Mesodermal cell (in vitro differentiated cells): ENCODE data around the gene POLR3K. TPM values are rescaled to one million over a fixed set of nuclear protein-coding genes. Genes with fewer than 3 reads are reported as not detected.
A peak's percentile ranks its signal among the peaks of the same experiment; 100 is the strongest.

Source experiments
- H3K27ac ChIP-seq: 2 replicates; pipeline ENCODE4 v1.7.0; 2013; ENCODE audit warnings: mild to moderate bottlenecking, low read depth, low read length, moderate library complexity; ENCODE audit not compliant: severe bottlenecking
- H3K36me3 ChIP-seq: 2 replicates; pipeline ENCODE4 v1.7.1; 2013; ENCODE audit warnings: mild to moderate bottlenecking, low read length, moderate library complexity; ENCODE audit not compliant: control insufficient read depth, insufficient read depth
- H3K4me1 ChIP-seq: one replicate; pipeline ENCODE4 v1.7.1; 2013; ENCODE audit warnings: mild to moderate bottlenecking, low read length; ENCODE audit not compliant: insufficient read depth, control insufficient read depth, poor library complexity, severe bottlenecking
- H3K4me3 ChIP-seq: 2 replicates; pipeline ENCODE4 v1.7.0; 2013; ENCODE audit warnings: low read length, control low read depth, mild to moderate bottlenecking; ENCODE audit not compliant: insufficient read depth, poor library complexity, severe bottlenecking; ENCODE audit errors: extremely low read depth
- H3K9me3 ChIP-seq: 2 replicates; pipeline ENCODE4 v1.7.1; 2013; ENCODE audit warnings: mild to moderate bottlenecking, low read length, moderate library complexity; ENCODE audit not compliant: control insufficient read depth
- WGBS, 2 experiments: methylation state at CpG; one replicate each; pipeline ENCODE4 v1.1.5; 2013; ENCODE audit warnings: missing lambda C conversion rate in 2 of 2; ENCODE audit not compliant: insufficient coverage in 2 of 2; 5-methylcytosine and 5-hydroxymethylcytosine counted together
- polyA plus RNA-seq, 2 experiments: library from polyadenylated mRNA; stranded (reverse); fragments of 50-300 nt; gene quantifications; one replicate each; pipeline ENCODE4 v1.2.3, GENCODE V29; 2013

Gene POLR3K
- polyA plus RNA-seq (2013, experiment 1 of 2) = 15.5 TPM
- polyA plus RNA-seq (2013, experiment 2 of 2) = 13.2 TPM

DNA sequence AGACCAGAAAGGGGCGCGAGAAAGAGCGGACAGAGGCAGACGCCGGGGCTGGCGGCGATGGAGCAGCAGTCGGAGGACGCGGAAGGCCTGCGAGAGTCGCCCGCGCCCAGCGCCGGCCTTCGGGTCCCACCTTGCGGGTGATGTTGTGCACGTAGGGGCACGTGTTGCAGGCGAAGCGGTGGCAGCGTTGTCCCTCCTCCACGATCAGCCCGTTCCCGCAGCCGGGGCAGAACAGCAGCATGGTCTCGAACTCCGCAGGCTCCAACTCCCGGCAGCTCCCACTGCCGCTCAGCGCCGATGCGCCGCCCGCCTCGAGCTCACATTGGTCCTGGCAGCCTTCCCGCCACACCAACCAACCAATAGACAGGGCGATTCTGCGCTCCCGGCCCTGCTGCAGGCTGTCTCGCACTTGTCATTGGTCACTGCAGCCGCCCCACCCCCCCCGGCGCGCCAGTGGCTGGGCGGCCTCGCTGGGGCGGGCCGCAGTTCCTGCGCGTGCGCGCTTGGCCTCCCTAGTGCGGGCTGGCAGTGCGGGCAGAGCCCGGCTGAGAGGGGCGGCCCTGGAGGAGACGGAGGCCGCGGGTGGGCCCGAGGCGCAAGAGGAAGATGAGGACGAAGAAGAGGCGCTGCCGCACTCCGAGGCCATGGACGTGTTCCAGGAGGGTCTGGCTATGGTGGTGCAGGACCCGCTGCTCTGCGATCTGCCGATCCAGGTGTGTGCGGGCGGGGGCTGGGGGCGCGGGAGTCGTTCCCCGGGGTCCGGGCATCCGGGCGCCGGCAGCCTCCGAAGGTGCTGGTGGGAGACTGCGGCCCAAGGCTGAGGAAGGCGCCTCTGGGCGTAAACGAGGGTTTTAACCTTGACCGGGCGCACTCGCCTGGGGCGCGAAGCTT lies at the start of gene POLR3K, which contains the start of gene SNRNP25:
POLR3K (minus strand) TSS at position 263 of the 891 bp plus-strand sequence; CDS start at position 241, 22 bp downstream.
SNRNP25 (plus strand) TSS at position 483 of the 891 bp plus-strand sequence; CDS start at position 672, 189 bp downstream.
- 10 to 11% methylated on average over 65 to 75 of the region's 91 CpGs for WGBS, 2 experiments

DNA sequence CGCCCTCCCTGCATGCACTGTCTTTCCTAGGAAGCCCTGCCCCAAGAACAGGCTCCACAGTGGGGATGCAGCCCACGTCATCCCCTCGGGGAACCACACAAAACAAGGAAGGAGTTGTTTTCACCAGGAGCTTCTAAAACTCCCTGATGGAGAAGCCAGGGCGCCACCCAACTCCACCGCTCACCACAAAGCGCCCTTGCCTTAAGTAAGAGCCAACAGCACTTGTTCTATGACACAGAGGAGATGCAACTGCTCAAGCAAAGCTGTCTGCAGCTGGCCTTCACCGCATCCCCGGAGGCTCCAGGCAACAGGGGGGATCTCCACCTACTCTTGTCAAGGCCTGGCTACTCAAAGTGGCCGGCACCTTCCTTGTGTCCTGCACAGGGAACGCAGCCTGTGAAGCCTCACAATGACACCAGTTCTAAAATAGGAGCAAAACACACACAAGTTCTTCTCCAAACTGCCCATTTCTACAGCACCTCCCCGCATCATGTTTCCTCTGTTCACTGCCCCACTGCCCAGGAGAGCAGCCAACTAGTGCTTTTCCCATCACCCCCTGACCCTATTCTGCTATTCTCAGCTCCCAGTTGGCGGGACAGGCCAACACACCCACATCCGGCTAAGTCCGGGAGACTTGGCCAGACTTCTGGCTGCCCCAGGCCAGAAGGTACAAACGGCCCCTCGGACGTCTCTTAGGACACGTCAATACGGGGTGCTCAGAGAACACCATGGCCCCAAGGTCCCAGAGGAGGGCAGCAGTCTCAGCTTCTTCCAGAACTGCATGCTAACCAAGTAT lies 48.9 kb upstream of the POLR3K start:
- peaks cover 24% of the 10 kb centered on the region for H3K36me3 ChIP-seq
- WGBS, 2 experiments = 91% methylated on average over 13 to 17 of the region's 19 CpGs
- peaks cover 4% of the 10 kb centered on the region for H3K4me1 ChIP-seq
- no peak overlapping the region for H3K4me3 ChIP-seq
- H3K27ac ChIP-seq = no peak overlapping the region
- H3K9me3 ChIP-seq = no peaks in the 10 kb centered on the region

More for the DNA sequence above, at the start of gene POLR3K, which contains the start of gene SNRNP25:
- H3K27ac ChIP-seq = peak within 1 kb of the TSS; percentile 84
- H3K4me3 ChIP-seq = peak within 1 kb of the TSS; percentile 70
- H3K36me3 ChIP-seq = peaks cover 61% of the 10 kb centered on the region
- no peaks in the 10 kb centered on the region for H3K4me1 ChIP-seq
- no peaks in the 10 kb centered on the region for H3K9me3 ChIP-seq

DNA sequence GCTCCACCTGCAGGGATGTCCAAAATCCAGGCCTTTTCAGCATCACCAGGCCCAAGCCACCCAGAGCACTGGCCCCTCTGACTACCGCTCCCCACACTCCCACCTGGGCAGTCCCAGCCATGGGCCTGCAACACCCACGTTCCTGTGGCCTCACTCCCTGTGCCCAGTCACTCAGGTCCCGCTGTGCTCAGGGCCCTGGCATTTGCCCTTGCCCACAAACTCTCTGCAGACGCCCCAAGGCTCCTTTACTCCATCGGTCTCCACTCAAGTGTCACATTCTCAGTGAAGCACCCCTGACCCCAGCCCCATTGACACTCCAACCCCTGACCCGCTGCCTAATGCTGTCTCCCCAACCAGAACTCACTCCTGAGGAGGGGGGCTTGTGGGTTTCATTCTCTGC lies 48.2 kb upstream of the POLR3K start:
- peaks cover 21% of the 10 kb centered on the region for H3K36me3 ChIP-seq
- no peak overlapping the region for H3K4me3 ChIP-seq
- no peak overlapping the region for H3K27ac ChIP-seq
- 78 to 83% methylated on average over 4 to 5 of the region's 6 CpGs for WGBS, 2 experiments
- H3K4me1 ChIP-seq = peaks cover 4% of the 10 kb centered on the region
- H3K9me3 ChIP-seq = no peaks in the 10 kb centered on the region

DNA sequence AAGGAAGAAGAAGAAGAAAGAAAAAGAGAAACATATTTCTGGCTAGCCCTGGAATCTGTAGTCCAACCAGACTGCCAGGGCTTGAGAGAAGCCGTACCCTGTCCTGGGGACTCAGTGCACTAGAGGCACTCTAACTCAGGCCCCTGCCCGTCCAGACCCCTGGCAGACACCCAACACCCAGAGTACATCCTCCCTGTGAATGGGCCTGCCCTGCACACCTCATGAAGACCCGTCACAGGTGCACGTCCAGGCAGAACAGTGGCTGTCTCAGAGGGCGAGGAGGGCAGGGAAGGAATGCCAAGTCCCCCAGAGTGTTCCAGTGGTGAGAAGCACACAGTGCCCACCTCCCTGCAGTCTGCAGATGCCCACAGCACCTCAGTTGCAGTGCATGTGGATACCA lies 47.6 kb upstream of the POLR3K start:
- WGBS, 2 experiments = 83 to 86% methylated on average over 5 of the region's 5 CpGs
- Histone ChIP-seq H3K36me3 (peaks cover 15% of the 10 kb centered on the region), H3K4me1 (peaks cover 4% of the 10 kb centered on the region), H3K9me3 (no peaks in the 10 kb centered on the region), H3K4me3 (no peak overlapping the region), H3K27ac (no peak overlapping the region)

DNA sequence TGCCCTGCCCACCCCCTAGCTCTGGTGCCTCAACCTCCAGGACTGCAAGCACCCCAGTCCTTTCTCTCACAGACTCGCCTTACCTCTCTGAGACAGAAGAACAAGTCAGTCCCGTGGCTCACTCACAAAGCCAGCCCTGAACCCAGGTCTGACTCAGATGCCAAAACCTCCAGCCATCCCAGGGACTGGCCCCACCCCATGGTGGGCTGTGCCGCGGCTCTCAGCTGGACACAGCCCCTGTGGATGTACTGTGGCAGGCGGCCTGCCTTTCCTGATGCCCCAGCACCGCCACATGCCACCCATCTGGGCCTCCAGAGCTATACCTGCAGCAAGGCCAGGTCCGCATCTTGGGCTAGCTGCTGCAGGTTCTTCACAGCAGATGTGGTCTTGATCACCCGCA lies 44.4 kb upstream of the POLR3K start:
- Histone ChIP-seq H3K4me1 (peaks cover 9% of the 10 kb centered on the region), H3K9me3 (no peaks in the 10 kb centered on the region), H3K4me3 (no peak overlapping the region), H3K36me3 (peaks cover 18% of the 10 kb centered on the region), H3K27ac (peak overlapping the region; percentile 29)
- WGBS, 2 experiments = 92 to 93% methylated on average over 6 of the region's 8 CpGs

DNA sequence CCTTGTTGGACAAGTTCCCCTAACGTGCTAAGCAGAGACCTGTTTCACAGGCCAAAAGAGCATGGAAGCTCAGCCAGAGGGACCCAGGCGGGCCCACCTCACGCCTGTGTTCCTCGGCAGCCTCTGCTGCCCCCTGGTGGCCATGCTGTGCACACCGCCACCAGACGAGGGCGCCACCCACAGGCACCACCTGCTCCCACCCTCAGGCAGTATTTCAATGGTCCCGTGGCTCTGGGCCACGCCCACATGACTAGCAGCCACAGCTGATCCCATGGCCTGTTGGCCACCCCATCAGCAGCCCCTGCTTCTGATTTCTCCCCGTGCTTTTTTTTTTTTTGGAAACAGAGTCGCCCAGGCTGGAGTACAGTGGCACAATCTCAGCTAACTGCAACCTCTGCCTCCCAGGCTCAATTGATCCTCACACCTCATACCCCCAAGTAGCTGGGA lies 43.5 kb upstream of the POLR3K start:
- Histone ChIP-seq H3K9me3 (no peaks in the 10 kb centered on the region), H3K4me1 (peaks cover 9% of the 10 kb centered on the region), H3K27ac (no peak overlapping the region), H3K4me3 (no peak overlapping the region), H3K36me3 (peaks cover 18% of the 10 kb centered on the region)
- 9 to 15% methylated on average over 10 of the region's 11 CpGs for WGBS, 2 experiments

DNA sequence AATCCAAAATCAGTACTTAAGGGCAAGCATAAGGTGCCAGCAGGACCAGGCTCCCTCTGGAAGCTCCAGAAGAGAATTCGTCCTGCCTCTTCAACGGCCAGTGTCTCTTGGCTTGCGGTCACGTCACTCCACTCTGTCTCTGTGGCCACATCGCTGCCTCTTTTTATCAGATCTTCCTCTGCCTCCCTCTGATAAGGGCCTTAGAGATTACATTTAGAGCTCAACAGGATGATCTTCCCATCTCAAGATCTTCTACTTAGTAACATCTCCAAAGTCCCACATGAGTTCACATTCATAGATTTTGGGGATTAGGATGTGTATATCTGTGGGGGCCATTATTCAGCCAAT lies 41.5 kb upstream of the POLR3K start:
- 93 to 100% methylated on average over 4 to 5 of the region's 5 CpGs for WGBS, 2 experiments

DNA sequence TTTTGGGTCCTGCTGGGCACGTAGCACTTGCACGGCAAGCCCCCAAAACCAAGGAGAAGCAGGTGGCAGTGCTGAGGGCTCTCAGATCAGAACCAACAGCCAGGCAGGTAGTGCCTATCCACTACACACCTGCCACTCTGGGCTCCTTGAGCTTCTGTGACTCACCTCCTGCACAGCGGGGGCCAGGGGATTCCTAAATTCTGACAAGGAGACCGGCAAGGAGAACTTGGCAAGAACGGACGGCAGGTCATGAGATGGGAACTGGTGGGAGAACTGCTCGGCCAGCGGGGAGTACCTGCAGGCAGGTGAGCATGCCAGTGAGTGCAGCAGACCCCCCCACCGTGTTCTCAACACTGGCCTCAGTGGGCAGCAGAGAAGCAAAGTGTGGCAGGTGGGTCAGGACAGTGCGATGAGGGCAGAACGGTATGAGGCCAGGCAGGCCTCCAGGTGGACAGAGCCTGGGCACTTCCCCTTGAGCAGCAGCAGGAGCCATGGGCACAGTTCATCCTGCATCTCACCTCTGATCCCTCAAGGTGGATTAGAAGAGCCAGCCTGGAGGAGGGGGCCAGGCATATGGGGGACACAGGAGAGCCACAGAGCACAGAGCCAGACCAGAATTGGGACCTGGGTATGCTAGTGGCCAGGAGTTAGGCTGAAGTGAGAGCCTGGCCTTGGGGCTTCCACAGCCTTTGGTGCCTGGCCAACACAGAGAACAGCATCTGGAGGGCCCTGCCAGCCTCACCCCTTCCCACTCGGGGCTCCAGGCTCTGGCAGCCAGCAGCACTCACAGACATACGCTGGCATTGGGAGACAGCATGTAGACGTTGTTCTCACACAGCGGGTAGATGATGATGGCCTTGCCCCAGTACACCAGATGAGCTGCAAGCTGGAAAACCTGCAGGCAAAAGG lies 39.3 kb upstream of the POLR3K start:
- Histone ChIP-seq H3K27ac (no peak overlapping the region), H3K9me3 (no peaks in the 10 kb centered on the region), H3K36me3 (peaks cover 37% of the 10 kb centered on the region), H3K4me1 (peaks cover 6% of the 10 kb centered on the region), H3K4me3 (no peak overlapping the region)
- WGBS, 2 experiments = 91 to 96% methylated on average over 14 to 15 of the region's 15 CpGs

More for the DNA sequence above, 41.5 kb upstream of the POLR3K start:
- Histone ChIP-seq H3K9me3 (no peaks in the 10 kb centered on the region), H3K4me3 (no peak overlapping the region), H3K36me3 (peaks cover 22% of the 10 kb centered on the region), H3K27ac (no peak overlapping the region), H3K4me1 (peaks cover 9% of the 10 kb centered on the region)

DNA sequence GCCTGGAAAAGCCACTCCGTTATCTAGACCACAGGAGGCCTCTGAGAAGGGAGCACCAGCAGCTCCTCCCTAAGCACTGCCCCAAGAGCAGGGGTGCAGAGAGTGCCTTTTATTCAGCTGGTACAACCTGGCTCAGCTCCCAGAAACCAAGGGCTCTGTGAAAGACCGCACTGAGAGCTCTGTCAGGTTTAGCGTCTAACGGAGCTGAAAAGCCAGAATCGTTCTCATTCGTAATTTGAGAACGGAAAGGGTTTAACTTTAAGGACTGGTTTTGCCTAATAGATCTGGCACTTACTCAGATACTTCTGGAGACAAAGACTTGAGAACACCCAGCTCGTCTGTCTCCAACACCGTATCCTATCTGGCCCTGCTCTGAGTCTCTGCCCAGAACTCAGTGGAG lies 38.1 kb upstream of the POLR3K start:
- Histone ChIP-seq H3K9me3 (no peaks in the 10 kb centered on the region), H3K4me1 (peaks cover 6% of the 10 kb centered on the region), H3K36me3 (peaks cover 49% of the 10 kb centered on the region), H3K4me3 (no peak overlapping the region), H3K27ac (no peak overlapping the region)
- WGBS, 2 experiments = 91 to 94% methylated on average over 9 of the region's 9 CpGs
